GM18498 (cell line): ENCODE data around the gene TEC.
A peak's percentile ranks its signal among the peaks of the same experiment; 100 is the strongest.
"Not testable (repeated sequence)": the region's sequence is repeated elsewhere in the genome, so short reads cannot be mapped to it uniquely, and the experiment has no call there.

ENCODE experiments used
- ATAC-seq: cut with Tn5 transposase; IDR thresholded peaks from one replicate; pipeline ENCODE4 v1.9.1; 2021; ENCODE audit warnings: mild to moderate bottlenecking, moderate library complexity; ENCODE audit not compliant: unreplicated experiment

TEC gene

GRCh38 chr4:48243887-48244286 lies 25.8 kb downstream of the TEC start:
- no peak for ATAC-seq

- no peak for ATAC-seq
Observed at GRCh38 chr4:48243429-48243828, 26.2 kb downstream of the TEC start.

GRCh38 chr4:48242511-48243195 lies 27.0 kb downstream of the TEC start:
- ATAC-seq: no peak

GRCh38 chr4:48241731-48242130 lies 27.9 kb downstream of the TEC start:
- no peak for ATAC-seq

GRCh38 chr4:48237996-48238645 lies 31.5 kb downstream of the TEC start:
- ATAC-seq: no peak

GRCh38 chr4:48235050-48235449 lies 34.6 kb downstream of the TEC start:
- ATAC-seq: no peak

GRCh38 chr4:48234575-48234974 lies 35.1 kb downstream of the TEC start:
- no peak for ATAC-seq

- no peak for ATAC-seq
Observed at GRCh38 chr4:48228949-48229348, 40.7 kb downstream of the TEC start.

GRCh38 chr4:48227662-48228061 lies 42.0 kb downstream of the TEC start:
- peak; percentile 56 for ATAC-seq

GRCh38 chr4:48226199-48226598 lies 43.4 kb downstream of the TEC start:
- no peak for ATAC-seq

- no peak for ATAC-seq
Observed at GRCh38 chr4:48225368-48226141, 44.1 kb downstream of the TEC start.

- ATAC-seq: no peak
Observed at GRCh38 chr4:48224606-48225005, 45.0 kb downstream of the TEC start.

GRCh38 chr4:48223633-48224295 lies 45.9 kb downstream of the TEC start:
- no peak for ATAC-seq

- ATAC-seq: no peak
Observed at GRCh38 chr4:48222491-48222890, 47.1 kb downstream of the TEC start.

GRCh38 chr4:48219430-48219829 lies 50.2 kb downstream of the TEC start:
- not testable (repeated sequence) for ATAC-seq

- ATAC-seq: no peak
Observed at GRCh38 chr4:48216563-48216962, 53.1 kb downstream of the TEC start.

GRCh38 chr4:48215977-48216376 lies 53.7 kb downstream of the TEC start:
- ATAC-seq: no peak

- peak; percentile 80 for ATAC-seq
Observed at GRCh38 chr4:48212165-48212564, 57.5 kb downstream of the TEC start.

GRCh38 chr4:48210966-48211328 lies 58.7 kb downstream of the TEC start:
- ATAC-seq: no peak

- no peak for ATAC-seq
Observed at GRCh38 chr4:48205626-48206025, 64.0 kb downstream of the TEC start.

- no peak for ATAC-seq
Observed at GRCh38 chr4:48205107-48205506, 64.5 kb downstream of the TEC start.
